K562 (cell line): ENCODE results near the gene PRDM15. TPM values are rescaled to one million over a fixed set of nuclear protein-coding genes. Genes with fewer than 3 reads are reported as not detected.

Experiments
- ARID2 ChIP-seq: fragments of 450-650 bp; IDR thresholded peaks from 2 replicates; pipeline ENCODE4 v1.6.1; 2017; ENCODE audit warnings: antibody characterized with exemption, mild to moderate bottlenecking
- ATF6 ChIP-seq: sonication (generic); formaldehyde crosslinking; IDR thresholded peaks from 2 replicates; pipeline ENCODE4 v1.4.0; 2020; ENCODE audit warnings: mild to moderate bottlenecking, missing genetic modification reagents
- CBFA2T2 ChIP-seq: fragments of 450-650 bp; conservative IDR thresholded peaks from 2 replicates; pipeline ENCODE4 v1.6.1; 2017; ENCODE audit warnings: mild to moderate bottlenecking
- CBX2 ChIP-seq: fragments of 200-600 bp; sonication (generic); IDR thresholded peaks from one replicate; pipeline ENCODE4 v1.6.1; 2012; ENCODE audit warnings: mild to moderate bottlenecking, low read length, inconsistent platforms; ENCODE audit not compliant: insufficient read depth, poor library complexity, severe bottlenecking
- CSDE1 ChIP-seq, 2 experiments: fragments of 450-650 bp; IDR thresholded peaks; 2 replicates each; pipeline ENCODE4 v1.6.1; 2016; ENCODE audit warnings: mild to moderate bottlenecking in 1 of 2
- DNMT1 ChIP-seq: fragments of 450-650 bp; IDR thresholded peaks from 2 replicates; pipeline ENCODE4 v1.6.1; 2016; ENCODE audit warnings: antibody characterized with exemption, mild to moderate bottlenecking
- ETV5 ChIP-seq: sonication (generic); formaldehyde crosslinking; IDR thresholded peaks from 2 replicates; pipeline ENCODE4 v1.4.0; 2020; ENCODE audit warnings: low read depth, mild to moderate bottlenecking, missing genetic modification reagents
- GTF3C2 ChIP-seq: IDR thresholded peaks from 3 replicates; pipeline ENCODE4 v1.6.1; 2011; ENCODE audit warnings: borderline replicate concordance, mild to moderate bottlenecking, moderate library complexity; ENCODE audit not compliant: insufficient read length; ENCODE audit errors: extremely low read depth
- JUND ChIP-seq, 2 experiments: IDR thresholded peaks; 2 replicates in 1 of 2; 3 replicates in 1 of 2; pipeline ENCODE4 v1.6.1; 2011; ENCODE audit warnings: borderline replicate concordance in 2 of 2, low read depth in 2 of 2, low read length in 2 of 2, improper control_type of control experiment in 1 of 2, missing biosample characterization in 1 of 2, missing genetic modification characterization in 1 of 2, missing genetic modification reagents in 1 of 2
- MEF2D ChIP-seq: conservative IDR thresholded peaks from 2 replicates; pipeline ENCODE4 v1.6.1; 2016; ENCODE audit warnings: low read depth, missing genetic modification characterization, missing compliant biosample characterization
- PTBP1 ChIP-seq: fragments of 200-400 bp; formaldehyde crosslinking; IDR thresholded peaks from 2 replicates; pipeline ENCODE4 v1.6.1; 2017; ENCODE audit warnings: low read depth, low read length
- PTTG1 ChIP-seq: fragments of 450-650 bp; IDR thresholded peaks from 2 replicates; pipeline ENCODE4 v1.6.1; 2016; ENCODE audit warnings: low read depth, mild to moderate bottlenecking, missing genetic modification characterization, missing compliant biosample characterization
- RBM14 ChIP-seq: fragments of 200-400 bp; formaldehyde crosslinking; IDR thresholded peaks from 2 replicates; pipeline ENCODE4 v1.6.1; 2018; ENCODE audit warnings: low read depth, mild to moderate bottlenecking, low read length, moderate library complexity, borderline replicate concordance; ENCODE audit not compliant: insufficient read depth
- SMAD2 ChIP-seq: fragments of 150-350 bp; IDR thresholded peaks from 2 replicates; pipeline ENCODE4 v1.6.1; 2014; ENCODE audit warnings: low read depth, mild to moderate bottlenecking, low read length
- ZNF41 ChIP-seq: fragments of 250-450 bp; sonication (Bioruptor Pico); conservative IDR thresholded peaks from 2 replicates; pipeline ENCODE4 v1.4.0; 2020; ENCODE audit warnings: mild to moderate bottlenecking
- ZNF589 ChIP-seq: fragments of 200-800 bp; sonication (Bioruptor generic); IDR thresholded peaks from 2 replicates; pipeline ENCODE4 v1.6.1; 2016; ENCODE audit warnings: low read depth, missing genetic modification characterization, missing compliant biosample characterization
- ZSCAN29 ChIP-seq: fragments of 450-650 bp; IDR thresholded peaks from 2 replicates; pipeline ENCODE4 v1.6.1; 2017
- polyA plus RNA-seq, 8 experiments: library from polyadenylated mRNA; depleted of rRNA in 4 of 8; stranded (reverse) in 5 of 8; unstranded in 3 of 8; fragments of >200 nt; fragmentation: Nextera tagmentation in 2 of 8; fragmentation: Illumina TruSeq in 1 of 8; extraction: Ambion mirVana in 2 of 8; extraction: Trizol in 1 of 8; gene quantifications; 2 replicates each; pipeline versions ENCODE4 v1.2.1 to v1.2.3, GENCODE V29; 2011 to 2014; ENCODE audit warnings: inconsistent platforms in 1 of 8, missing spikeins in 1 of 8
- total RNA-seq, 7 experiments: library from RNA; depleted of rRNA in 6 of 7; stranded (reverse); fragments of >200 nt in 6 of 7; fragmentation: Illumina TruSeq in 2 of 7; extraction: Trizol in 2 of 7; gene quantifications; 2 replicates each; pipeline versions ENCODE4 v1.2.1 to v1.2.3, GENCODE V29; 2011 to 2021; ENCODE audit warnings: low replicate concordance in 1 of 7
- TF ChIP-seq, protein P1 (sequence below): sonication (generic); formaldehyde crosslinking; IDR thresholded peaks from 2 replicates; pipeline ENCODE4 v1.8.1; 2023; ENCODE audit warnings: missing genetic modification reagents, mild to moderate bottlenecking, borderline replicate concordance

PRDM15 gene
- total and polyA plus RNA-seq, 9 of the 15 experiments (the other 6 are each of a cell fraction or from before 2014, with no cell fraction given): 0.93 to 9.2 (median 6.2) TPM

DNA sequence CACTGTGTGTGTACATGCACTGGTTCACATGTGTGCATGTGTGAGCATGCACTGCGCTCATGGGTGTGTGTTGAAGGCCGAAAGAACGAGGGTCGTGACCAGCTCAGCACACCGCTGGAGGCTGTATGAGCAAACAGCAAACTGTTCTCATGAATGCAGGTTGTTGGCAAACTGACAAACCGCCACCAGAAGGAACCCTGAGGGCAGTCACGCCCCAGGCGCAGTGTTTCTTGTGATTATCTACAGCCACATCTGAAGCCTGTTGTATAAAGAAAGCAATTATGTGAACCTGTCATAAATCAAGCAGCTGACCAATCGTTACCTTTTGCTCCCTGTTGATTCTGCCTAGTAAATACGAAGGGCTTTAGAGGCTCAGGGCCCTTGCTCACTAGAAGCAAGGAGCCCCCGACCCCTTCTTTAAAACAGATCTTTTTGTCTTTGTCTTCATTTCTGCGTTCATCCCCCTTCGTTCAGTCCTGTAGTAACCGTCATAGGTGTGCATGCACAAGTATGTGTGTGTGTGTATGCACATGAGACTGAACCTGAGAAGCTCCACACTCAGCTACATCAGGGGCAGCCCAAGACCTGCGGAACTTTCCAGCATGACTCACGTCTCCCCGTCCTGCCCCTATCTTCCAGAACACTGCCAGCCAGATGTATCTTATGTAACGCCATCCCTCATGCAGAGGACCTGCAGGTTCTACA is 95.5 kb downstream of the PRDM15 start (continued):
- TF ChIP-seq GTF3C2 (no peak), PTBP1 (no peak), CBFA2T2 (peak; percentile 55), ZNF589 (CRISPR knock-in tag) (0 out of 2 replicates have a peak, but pooled peaks have one; percentile 39), DNMT1 (no peak), ZNF41 (CRISPR knock-in tag) (no peak), CBX2 (no peak), ATF6 (CRISPR knock-in tag) (no peak), ETV5 (CRISPR knock-in tag) (no peak), CSDE1 (IDR thresholded peaks at IDR 0.05) (no peak), MEF2D (tag) (0 out of 2 replicates have a peak, but pooled peaks have one; percentile 24), ZSCAN29 (no peak), SMAD2 (no peak), ARID2 (no peak), PTTG1 (tag) (no peak), JUND (IDR thresholded peaks at IDR 0.05; ENCODE audit: borderline replicate concordance, low read depth, low read length) (peak; percentile 27; the same call in 1 of the 2 replicates), JUND (tag; IDR thresholded peaks at IDR 0.05; ENCODE audit: borderline replicate concordance, low read depth, low read length) (no peak; the same call in 2 of the 3 replicates), RBM14 (no peak)
- TF ChIP-seq, protein P1, sequence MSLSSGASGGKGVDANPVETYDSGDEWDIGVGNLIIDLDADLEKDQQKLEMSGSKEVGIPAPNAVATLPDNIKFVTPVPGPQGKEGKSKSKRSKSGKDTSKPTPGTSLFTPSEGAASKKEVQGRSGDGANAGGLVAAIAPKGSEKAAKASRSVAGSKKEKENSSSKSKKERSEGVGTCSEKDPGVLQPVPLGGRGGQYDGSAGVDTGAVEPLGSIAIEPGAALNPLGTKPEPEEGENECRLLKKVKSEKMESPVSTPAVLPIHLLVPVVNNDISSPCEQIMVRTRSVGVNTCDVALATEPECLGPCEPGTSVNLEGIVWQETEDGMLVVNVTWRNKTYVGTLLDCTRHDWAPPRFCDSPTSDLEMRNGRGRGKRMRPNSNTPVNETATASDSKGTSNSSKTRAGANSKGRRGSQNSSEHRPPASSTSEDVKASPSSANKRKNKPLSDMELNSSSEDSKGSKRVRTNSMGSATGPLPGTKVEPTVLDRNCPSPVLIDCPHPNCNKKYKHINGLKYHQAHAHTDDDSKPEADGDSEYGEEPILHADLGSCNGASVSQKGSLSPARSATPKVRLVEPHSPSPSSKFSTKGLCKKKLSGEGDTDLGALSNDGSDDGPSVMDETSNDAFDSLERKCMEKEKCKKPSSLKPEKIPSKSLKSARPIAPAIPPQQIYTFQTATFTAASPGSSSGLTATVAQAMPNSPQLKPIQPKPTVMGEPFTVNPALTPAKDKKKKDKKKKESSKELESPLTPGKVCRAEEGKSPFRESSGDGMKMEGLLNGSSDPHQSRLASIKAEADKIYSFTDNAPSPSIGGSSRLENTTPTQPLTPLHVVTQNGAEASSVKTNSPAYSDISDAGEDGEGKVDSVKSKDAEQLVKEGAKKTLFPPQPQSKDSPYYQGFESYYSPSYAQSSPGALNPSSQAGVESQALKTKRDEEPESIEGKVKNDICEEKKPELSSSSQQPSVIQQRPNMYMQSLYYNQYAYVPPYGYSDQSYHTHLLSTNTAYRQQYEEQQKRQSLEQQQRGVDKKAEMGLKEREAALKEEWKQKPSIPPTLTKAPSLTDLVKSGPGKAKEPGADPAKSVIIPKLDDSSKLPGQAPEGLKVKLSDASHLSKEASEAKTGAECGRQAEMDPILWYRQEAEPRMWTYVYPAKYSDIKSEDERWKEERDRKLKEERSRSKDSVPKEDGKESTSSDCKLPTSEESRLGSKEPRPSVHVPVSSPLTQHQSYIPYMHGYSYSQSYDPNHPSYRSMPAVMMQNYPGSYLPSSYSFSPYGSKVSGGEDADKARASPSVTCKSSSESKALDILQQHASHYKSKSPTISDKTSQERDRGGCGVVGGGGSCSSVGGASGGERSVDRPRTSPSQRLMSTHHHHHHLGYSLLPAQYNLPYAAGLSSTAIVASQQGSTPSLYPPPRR (CRISPR knock-in tag): no peak
